NCI-H524 treated with DMSO at 0.1 percent for 48 hours (cell line): ENCODE results near the gene EDDM3A.
"Not testable (repeated sequence)": the region's sequence is repeated elsewhere in the genome, so short reads cannot be mapped to it uniquely, and the experiment has no call there.

Source experiments
- DNase-seq: peaks from one replicate; lab custom pipeline; 2025; lab: John Stamatoyannopoulos, UW

EDDM3A gene, protein sequence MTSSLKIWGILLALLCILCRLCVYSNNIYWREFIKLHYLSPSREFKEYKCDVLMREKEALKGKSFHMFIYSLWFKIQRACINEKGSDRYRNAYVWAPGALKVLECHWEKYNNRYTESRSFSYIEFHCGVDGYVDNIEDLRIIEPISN

DNA sequence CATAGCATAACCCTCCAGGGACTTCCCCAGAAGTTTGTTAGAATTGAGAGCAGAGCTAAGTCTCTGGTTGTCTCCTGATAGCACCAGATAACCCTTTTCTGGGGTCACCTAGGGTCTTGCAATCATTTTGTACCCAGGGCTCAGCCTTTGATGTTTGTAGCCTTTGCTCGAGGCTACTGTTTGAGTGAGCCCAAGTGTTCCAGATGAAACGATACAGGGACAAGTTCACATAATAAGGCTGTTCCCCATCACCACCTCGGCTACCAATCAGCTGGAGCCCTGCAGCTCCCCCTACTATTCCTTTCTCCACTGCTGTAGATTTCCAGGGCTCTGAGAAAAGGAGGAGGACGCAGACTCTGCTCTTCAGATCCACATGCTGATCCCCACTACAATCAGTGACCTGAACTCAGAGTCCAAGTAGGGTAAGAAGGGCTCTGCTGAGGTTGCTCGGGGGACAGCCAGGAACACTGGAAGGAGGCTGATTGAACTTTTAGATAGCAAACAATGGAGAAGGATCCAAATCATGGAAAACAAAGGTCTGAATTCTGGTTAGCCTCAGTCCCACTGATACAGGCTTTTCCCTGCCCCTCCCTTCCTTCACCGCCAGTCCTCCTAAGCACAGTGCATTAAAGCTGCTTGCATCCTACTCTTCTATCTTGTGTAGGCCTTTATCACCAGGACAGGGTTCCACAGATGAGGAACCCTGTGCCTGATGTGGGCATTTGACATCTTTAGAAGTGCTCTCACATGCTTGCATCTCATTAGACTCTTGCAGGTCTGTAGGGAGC is at the start of gene EDDM3A:
EDDM3A (plus strand) TSS at position 317 of the 788 bp plus-strand sequence. CDS start 1,694 bp downstream, outside the sequence.
- no peak for DNase-seq

DNA sequence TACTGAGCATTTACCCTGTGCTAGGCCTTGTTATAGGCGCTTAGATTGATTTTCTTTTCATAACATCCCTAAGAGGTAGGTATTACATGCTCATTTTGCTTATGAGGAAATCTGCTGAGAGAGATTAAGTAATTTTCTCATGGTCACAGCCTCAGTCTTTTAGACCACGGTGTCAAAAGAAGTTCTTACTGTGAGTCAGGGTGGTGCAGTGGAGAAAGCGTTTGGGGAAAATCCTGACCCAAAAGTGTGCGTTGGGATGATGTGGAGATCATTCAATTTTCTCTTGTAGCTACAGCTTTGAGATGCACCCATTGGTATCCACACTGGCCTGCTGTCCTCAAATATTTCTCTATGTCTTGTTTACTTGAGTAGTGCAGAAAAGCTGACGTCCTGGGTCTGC is 48.9 kb upstream of the EDDM3A start:
- no peak for DNase-seq

DNA sequence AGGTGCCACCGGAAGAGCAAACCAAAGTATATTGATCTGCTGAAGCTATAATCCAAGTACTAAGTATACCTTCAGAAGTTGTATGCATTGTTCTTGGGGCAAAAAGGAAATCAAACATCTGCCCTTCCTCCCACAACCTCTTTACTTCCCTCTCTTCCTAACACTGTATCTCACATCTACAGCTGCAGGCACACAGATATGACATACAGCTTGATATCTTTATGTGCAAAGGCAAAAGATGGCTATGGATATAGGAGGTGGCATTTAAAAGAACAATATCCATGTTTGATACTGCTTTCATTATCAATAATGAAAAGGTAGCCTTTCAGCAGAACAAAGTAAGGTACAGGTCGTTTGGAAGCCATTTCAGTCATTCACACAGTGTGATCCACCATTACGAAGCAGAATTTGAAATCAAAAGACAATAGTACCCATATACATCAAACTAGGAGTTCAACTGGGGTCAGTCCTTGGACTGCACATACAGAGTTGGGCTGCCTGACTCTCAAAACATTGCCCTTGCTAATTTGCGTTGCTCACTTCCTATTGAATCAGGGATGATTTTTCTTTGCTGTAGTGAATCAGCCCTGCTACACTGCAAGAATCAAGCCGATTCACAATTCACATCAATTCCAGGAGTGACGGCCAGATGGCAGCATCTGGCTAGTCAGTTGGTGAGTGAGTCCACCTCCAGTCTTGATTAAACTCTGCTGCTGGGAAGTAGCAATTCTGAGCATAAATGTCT is 48.2 kb upstream of the EDDM3A start:
- DNase-seq: no peak

DNA sequence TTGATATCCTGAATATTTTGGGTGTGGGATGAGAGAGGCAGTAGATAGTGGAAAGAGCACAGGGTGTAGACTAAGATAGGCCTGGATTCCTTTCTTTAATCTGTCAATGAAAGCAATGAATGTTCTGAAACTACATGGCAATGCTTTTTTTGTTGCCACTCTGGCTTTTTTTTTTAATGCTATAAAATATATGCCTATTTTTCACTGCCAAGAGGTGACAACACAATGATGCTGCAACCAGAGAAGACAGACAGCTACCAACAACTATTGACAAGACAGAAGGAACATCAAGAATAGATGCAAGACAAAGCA is 47.7 kb upstream of the EDDM3A start:
- no peak for DNase-seq

DNA sequence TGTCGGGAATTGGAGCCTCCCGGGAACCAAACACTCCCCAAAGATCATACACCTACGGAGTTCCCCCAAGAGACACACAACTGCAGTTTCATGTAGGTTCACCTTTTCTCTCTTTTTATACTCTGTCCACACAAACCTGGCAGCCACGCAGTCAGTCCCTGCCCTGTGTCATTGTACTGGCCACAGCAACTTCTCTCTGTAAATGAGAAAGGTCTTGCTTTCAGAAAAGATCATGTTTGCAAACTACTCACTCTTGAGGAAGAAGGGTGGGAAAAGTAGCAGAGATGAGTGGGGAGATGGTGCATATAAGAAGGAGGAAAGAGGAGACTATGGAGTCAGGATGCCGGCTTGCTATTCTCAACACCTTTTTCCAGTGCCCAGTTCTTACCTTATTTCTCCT is 46.8 kb upstream of the EDDM3A start:
- no peak for DNase-seq

DNA sequence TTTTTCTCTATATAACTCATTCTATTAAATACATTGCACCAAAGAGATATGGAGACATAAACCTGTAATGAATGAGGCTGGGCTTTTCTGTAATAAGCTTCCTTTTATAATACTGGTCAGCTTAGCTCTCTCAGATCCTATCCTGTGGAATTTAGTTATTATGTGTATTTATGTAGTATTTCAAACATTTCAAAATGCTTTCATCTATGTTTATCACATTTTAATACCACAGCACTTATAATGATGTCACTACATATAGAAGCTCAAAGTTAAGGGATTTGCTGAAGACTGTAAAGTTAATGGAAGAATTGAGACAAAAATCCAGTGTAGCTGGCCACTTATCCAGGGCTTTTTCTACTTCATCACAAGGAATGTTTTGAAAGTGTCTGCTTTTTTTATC is 45.8 kb upstream of the EDDM3A start:
- DNase-seq: no peak

DNA sequence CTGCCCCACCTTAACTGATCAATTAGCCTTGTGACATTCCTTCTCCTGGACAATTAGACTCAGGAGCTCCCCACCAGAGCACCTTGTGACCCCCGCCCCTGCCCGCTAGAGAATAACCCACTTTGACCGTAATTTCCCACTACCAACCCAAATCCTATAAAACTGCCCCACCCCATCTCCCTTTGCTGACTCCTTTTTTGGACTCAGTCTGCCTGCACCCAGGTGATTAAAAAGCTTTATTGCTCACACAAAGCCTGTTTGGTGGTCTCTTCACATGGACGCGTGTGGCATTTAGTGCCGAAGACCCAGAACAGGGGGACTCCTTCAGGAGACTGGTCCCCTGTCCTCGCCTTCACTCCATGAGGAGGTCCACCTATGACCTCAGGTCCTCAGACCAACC is 44.7 kb upstream of the EDDM3A start:
- DNase-seq: not testable (repeated sequence)

DNA sequence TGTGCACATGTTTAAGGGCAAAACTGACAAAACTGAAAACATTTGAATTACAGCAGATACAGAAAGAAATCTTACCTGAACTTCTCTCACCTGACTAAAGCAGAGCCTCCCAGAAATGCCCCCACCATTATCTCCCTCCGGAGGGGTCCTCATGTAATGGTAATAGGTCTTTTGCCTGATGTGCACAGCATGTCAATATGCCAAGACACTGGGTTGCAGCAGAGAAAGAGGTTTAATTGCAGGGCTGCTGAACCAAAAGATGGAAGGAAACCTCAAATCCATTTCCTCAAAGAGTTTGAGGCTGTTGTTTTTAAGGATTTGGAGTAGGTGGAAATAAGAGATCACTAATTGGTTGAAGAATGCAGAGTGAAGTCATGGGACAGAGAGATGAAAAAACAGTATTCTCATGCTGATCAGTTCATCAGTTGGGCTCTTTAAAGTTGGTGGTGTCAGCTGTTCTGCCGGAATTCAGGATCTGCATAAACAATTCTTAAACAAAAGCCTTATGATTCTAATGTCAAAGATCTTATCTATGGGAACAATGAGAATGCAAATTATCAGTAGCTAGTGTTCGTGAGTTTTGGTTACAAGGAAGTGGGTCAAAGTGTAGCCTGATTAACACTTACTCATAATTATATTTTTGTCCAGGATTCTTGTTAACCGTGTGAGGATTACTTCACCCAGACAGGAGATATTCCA is 38.9 kb upstream of the EDDM3A start:
- no peak for DNase-seq

DNA sequence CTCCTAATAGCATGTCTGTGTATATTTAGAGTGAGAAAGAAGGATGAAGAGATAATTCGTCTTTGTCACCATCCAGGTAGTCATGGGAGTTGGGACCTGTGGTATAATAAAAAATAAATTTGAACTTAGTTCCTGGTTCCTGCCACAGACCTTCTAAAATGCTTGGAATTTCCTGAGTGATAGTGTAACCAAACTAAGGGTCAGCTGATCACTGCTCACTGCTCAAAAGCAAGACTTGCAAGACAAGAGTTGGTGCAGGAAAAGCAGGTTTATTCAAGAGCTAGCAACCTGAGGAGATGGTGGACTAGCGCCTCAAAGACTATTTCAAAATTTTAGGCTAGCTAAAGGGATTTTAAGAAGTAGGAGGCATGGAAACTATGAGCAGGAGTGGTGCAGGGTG is 38.1 kb upstream of the EDDM3A start:
- no peak for DNase-seq

DNA sequence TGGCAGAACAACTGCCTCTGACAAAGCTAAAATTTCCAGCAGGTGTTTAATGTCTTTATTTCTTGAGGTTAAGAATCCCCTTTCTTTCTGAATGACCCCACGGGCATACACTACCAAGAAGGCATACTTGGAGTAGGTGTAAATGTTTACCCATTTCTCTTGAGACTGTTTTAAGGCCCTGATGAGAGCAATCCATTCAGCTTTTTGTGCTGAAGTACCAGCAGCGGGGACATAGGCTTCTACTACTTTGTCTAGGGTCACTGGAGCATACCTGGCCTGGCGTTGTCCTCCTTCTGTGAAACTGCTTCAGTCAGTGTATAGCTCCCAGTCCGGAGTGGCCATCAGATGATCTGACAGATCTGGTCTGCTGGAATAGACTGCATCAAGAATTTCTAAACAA is 34.4 kb upstream of the EDDM3A start:
- no peak for DNase-seq

DNA sequence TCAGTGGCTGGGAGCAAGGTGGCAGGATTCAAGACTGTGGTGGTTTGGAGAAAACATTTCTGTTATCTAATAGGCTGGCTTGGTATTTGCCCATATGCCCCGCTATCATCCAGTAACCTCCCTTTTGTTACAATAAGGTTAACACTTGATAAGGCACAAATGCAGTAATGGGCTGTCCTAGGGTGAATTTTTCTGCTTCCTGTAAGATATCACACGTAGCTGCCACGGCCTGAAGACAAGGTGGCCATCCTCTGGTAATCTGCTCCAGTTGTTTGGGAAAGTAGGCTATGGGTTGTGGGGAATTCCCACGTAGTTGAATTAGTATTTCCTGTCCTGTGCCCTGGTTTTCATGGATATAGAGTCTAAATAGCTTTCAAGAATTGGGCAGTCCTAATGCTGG is 34.0 kb upstream of the EDDM3A start:
- DNase-seq: no peak

DNA sequence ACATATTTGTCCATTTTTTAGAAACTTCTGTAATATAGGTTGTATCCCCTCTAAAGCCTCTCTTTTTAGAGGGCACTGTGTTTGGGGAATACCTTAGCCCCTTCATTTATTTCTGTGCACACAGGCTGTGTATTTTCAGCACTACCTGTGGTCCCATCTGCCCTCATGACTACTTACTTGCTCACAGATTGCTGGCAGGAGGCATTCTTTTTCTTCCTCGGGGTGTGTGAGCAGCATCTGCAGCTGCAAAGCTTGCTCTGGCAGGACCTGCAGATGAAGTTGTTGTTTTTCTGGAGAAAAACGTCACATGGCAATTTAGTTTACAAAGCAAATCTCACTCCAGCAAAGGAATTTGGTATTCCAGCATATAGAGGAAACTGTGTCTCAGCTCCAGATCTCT is 32.8 kb upstream of the EDDM3A start:
- DNase-seq: no peak

DNA sequence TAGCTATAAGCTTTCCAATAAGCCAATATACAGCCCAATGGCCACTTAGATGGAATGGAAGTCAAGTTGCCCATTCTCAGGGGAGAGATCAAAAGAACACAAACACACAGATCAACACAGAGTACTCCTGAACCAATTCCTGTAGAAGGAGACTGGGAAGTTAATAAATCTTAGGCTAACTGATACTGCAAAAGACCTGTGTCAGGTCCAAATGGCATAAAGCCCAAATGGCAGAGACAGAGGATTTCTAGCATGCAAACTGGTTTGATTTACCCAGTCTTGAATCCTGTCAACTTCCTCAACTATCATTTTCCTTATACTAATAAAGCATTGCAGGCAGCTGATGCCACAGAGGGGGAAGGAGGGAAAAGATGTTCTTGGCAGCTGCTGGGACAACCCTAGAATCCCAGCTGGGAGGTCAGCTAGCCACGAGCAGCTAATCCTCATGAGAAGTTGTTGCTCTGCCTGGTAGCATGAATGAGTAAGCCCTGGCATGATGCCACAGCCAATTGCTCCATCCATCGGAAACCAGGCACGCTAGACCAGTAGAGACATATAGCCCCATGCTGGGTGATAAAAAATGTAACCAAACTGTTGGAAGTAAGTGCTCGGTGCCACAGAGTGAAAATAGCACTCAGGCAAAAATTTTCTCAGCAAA is 31.0 kb upstream of the EDDM3A start:
- no peak for DNase-seq

DNA sequence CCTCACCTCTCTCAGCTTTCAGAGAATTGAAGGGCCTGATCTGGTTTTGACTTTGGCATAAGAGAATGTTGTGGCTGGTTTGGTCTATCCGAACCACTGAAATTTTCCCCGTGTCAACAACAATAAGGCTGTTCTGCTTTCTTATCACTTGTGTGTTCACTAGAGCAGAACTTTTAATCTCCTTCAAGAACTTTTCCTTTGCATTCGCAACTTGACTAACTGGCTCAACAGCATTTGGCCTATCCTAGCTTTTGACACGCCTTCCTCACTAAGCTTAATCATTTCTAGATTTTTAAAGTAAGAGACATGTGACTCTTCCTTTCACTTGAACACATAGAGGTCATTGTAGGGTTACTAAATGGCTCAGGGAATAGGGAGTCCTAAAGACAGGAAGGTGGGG is 25.9 kb upstream of the EDDM3A start:
- no peak for DNase-seq

DNA sequence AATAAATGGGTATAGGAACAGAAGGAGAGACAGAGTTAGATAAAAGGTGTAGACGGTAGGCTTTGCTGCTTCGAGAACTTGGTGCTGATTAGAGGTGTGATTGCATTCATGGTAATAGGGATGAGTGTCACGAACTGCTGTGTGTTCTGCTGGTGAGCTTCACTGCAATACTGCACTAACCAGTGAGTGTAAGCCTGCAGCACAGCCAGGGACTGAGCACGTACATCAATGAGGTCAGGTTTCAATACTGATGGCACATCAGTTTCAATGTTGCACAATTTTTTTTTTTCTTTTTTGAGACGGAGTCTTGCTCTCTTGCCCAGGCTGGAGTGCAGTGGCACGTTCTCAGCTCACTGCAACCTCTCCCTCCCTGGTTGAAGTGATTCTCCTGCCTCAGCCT is 24.9 kb upstream of the EDDM3A start:
- DNase-seq: no peak

DNA sequence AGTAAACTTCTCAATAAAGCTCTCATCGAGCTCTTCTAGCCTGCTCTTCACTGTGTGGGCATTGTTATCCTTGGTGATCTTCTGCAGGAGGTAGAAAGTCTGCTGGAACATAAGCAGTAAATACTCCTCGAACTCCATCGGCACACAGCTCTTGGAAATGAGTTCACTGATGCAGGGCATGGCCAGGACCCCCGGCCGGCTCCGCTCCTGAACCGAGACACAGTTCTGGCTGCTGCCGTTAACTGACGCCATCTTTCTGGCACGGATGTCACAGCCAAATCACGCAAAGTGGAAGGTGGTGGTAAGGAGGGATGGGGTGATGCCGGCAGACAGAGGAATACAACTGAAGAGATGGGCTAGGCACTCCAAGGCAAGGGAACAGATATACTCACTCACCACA is 23.7 kb upstream of the EDDM3A start:
- DNase-seq: no peak

DNA sequence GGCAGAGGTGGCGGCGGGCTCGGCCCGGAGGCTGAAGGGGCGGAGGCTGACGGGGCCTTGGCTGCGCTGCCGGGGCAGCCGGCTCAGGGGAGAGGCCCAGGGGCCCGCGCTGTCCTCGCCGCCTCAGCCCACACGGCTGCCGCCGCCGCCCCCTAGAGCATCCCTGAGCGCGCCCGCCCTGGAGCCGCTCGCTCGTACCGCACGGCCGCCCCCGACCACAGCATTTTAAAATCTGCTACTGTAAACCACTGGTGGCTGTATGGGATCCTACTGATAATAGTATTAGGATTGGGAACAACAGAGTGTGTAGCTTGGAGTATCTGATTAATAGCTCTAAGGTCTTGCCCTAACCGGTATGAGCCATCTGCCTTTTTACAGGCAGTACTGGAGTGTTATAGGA is 22.2 kb upstream of the EDDM3A start:
- no peak for DNase-seq

DNA sequence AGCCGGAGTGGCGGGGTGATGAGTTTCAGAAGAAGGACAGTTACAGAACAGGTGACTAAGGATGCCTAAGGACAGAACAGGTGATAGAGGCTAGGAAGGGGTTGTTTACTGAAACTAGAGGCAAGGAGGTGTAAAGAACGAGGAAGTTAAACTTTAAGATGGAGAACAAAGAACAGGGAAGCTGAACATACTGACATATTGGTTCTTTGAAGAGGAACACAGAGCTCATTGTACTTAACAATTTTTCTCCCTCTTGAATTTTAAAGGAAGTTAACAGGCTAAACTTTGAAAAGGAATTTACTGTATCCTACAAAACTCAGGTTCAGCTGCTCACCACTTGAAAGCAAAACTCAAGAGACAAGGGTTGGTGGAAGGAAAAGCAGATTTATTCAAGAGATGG is 19.6 kb upstream of the EDDM3A start:
- not testable (repeated sequence) for DNase-seq

DNA sequence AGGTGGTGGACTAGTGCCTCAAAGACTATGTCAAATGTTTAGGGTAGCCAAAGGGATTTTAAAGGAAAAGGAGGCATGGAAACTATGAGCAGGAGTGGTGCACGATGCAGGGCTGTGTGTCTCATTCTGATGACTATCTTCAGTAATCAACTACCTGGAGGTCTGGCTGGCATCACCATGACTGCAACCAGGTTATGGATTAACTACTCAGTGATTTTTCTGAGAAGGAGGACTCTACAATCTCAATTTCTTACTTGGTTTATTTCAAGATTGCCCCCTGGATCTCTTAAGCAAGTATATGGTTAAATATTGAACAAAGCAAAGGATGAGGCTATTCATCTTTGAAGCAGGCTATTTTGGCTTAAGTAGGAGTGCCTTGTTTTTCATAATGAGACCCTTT is 19.2 kb upstream of the EDDM3A start:
- DNase-seq: no peak

DNA sequence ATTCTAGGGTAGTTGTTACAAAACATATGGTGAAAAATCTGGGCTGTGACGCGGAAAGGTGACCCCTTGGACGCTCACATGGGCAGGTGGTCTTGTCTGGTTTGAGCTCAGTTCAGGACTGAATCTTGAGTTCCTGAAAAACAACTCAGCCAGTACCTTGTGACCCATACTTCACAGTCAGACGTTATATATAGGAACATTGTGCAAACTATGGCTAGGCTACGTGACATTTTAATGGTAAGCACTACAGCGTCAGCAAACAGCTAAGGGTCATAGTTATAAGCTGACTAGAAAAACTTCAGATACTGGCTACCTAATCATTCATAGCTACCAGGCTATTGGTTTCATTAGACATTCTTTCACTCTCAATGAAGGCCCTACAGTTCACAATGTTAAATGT is 14.8 kb upstream of the EDDM3A start:
- DNase-seq: no peak

DNA sequence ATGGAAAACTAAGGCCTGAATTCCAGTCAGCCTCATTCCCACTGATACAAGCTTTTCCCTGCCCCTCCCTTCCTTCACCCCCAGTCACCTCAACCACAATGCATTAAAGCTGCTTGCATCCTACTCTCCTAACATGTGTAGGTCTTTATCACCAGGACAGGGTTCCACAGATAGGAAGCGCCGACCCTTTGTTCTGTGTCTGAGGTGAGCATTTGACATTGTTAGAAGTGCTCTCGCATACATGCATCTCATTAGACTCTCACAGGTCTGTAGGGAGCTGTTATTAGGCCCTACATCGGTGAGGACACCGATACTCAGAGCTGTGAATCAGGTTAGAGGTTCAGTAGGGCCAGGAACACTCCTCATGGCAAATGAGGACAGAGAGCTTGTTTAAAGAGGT is 13.2 kb upstream of the EDDM3A start:
- DNase-seq: no peak

DNA sequence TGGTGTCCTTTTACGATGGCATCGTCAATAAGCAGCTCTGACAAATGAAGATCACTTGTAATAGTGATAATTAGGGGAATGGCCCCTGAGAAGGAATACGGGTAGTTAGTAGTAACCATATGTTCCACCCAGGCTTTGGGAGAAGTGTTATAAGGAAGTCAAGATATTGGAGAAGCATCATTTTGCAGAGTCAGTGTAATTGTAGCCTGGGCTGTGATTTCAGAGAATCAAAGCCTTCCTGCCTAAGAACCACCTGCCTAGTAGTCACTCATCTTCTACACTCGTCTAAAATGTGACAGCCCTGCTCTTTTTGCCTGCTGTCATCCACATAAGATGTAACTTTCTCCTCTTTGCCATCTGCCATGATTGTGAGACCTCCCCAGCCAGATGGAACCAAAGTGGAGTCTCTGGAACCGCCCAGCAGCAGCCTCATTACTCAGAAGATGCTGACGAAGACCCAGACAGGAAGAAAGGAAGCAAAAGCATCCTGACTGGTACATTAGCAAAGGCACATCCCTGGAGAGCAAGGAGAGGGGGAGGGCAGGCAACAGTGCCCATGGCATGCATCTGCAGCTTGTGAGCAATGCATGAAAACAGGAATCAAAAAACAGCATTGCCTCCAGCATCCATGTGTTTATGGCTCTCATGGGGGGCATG is 12.6 kb upstream of the EDDM3A start:
- DNase-seq: no peak
